ENCODE data around the gene GPR42.
"Not testable (repeated sequence)": the region's sequence is repeated elsewhere in the genome, so short reads cannot be mapped to it uniquely, and the experiment has no call there.

The GPR42 gene

DNA sequence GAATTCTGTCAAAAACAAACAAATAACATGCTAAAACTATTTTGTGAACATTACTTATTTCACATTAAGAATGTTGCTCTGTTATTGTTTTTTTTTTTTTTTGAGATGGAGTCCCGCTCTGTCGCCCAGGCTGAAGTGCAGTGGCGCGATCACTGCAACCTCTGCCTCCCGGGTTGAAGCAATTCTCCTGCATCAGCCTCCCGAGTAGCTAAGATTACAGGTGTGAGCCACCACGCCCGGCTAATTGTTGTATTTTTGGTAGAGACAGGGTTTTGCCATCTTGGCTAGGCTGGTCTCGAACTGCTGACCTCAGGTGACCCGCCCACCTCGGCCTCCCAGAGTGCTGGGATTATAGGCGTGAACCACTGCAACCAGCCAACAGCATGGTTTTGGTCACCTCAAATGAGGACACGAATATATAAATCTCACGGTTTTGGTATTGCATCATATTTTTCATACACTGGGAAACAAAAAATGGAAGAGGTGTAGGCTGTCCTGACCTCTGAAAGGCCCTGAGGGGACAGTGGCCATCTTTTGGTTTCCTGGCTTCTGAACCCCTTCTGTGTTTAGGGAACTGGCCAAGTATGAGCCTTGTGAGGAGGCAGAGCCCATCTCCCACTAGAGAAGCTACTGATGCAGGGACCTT lies 25.5 kb downstream of the GPR42 start:
- DNase-seq (ENCODE audit: low read depth): no peak

DNA sequence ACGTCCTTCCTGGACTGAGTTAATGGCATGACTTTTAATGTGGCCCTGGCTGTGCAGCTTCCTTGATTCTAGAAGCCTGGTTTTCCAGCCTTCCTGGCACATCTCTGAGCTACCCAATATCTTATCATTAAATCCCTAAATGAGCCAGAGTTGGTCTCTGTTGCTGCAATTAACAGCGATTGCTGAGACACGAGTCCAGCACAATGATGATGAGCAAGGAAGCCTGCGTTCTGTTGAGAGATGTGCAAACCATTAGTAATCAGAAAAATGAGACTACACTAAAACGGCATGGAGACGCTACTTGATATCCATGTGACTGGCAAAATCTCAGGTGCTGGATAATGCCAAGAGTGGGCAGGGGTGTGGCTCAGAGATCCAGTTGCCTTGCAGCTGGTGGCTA lies 26.2 kb downstream of the GPR42 start:
- no peak for DNase-seq (ENCODE audit: low read depth)

DNA sequence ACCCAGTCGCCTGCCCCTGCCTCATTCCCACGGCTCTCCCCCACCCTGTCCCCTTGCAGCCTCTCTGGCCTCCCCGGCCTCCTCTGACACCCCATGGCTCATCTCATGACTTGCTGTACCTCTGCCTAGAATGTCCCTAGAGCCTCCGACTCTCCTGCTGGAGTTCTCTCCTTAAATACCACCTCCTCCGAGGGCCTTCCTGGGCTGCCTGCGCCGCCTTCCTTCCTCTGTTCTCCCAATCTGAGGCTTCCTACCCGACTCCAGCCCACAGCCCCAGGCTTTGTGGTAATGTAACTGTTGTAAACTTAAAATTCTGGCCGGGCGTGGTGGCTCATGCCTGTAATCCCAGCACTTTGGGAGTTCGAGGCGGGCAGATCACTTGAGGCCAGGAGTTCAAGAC lies 27.7 kb downstream of the GPR42 start:
- no peak for DNase-seq (ENCODE audit: low read depth)

DNA sequence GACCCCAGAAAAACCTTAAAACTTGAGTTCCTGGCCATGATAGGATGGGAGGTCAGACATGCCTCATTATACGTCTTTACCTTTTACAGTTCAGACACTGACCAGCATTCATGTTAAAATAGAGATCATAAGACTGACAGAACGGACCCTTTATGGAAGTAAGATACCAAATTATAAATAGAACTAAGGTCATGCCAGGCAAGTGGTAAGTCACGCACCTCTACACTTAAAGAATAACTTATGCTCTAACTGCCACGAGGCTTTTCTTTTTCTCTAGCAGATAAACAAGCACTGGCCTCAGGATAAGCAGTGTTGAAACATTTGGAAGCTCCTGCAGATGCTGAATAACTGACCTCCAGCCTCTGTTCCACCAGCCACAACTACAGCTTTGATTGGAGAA lies 28.4 kb downstream of the GPR42 start:
- DNase-seq (ENCODE audit: low read depth): no peak

DNA sequence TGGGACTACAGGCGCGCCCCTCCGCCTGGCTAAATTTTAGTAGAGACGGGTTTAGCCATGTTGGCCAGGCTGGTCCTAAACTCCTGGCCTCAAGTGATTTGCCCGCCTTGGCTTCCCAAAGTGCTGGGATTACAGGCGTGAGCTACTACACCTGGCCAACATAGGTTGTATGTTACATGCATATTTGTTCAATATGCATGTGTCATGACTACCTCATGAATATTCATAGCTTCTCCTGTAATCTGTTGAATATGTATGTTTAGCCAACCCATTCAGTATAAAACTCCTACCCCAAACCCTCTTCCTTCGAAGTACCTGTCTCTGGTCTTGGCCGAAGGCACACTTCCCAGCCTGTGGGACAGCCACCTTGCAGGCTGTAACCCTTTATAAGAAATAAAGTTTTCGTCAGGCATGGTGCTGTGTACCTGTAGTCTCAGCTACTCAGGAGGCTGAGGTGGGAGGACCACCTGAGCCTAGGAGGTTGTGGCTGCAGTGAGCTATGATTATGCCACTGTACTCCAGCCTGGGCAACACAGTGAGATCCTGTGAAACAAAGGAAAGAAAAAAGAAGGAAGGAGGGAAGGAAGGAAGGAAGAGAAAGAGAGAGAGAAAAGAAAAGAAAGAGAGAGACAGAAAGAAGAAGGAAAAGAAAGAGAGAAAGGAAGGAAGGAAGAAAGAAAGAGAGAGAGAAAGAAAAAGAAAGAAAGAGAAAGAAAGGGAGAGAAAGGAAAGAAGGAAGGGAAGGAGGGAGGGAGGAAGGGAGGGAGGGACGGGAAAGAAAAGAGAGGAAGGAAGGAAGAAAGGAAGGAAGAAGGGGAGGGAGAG lies 29.3 kb downstream of the GPR42 start:
- no peak for DNase-seq (ENCODE audit: low read depth)

DNA sequence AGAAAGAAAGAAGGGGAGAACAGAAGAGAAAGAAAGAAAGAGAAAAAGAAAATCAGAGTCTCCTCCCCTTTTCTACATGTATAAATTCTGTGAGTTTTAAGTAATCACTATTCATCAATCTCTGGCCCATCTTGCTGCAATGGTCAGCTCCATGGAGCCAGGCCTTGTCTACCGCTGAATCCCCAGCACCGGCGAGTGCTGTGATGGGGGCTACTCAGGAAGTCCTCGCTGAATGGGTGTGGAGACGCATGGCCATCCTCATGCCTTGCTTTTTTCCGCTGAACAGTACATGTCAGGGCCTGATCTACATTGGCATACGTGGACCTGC lies 29.9 kb downstream of the GPR42 start:
- no peak for DNase-seq (ENCODE audit: low read depth)

DNA sequence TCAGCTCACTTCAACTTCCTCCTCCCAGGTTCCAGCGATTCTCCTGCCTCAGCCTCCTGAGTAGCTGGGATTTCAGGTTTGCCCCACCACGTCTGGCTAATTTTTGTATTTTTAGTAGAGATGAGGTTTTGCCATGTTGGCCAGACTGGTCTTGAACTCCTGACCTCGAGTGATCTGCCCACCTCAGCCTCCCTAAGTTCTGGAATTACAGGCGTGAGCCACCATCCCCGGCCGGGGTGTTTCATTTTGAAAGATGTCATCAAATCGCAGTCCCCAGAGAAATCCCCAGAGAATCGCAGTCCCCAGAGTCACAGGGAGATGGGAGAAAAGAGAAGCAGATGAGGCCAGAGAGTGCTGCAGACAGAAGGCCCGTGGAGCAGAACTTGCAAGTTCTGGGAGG lies 30.5 kb downstream of the GPR42 start:
- not testable (repeated sequence) for DNase-seq (ENCODE audit: low read depth)

DNA sequence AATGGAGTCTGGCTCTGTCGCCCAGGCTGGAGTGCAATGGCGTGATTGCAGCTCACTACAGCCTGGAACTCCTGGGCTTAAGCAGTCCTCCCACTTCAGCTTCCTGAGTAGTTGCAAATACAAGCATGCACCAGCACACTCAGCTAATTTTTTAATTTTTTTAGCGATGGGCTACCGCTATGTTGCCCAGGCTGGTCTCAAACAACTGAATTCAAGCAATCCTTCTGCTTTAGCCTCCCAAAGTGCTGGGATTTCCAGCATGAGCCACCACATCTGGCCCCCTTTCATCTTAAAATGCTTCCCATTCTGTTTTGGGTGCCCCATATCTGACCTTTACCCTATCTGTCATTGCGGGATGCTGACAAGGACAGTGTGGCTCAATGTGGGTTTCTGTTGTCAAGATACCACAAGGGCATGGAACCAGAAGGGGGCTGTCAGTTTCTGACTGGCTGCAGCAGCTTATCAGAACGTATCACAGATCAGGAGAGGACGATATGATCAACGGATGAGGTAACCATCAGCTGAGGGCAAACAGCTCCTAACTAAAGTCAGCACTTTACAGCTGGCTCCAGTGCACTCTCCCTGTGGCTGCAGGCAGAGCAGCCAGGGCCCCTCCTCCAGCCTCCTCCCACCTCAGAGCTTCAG lies 32.4 kb downstream of the GPR42 start:
- no peak for DNase-seq (ENCODE audit: low read depth)

DNA sequence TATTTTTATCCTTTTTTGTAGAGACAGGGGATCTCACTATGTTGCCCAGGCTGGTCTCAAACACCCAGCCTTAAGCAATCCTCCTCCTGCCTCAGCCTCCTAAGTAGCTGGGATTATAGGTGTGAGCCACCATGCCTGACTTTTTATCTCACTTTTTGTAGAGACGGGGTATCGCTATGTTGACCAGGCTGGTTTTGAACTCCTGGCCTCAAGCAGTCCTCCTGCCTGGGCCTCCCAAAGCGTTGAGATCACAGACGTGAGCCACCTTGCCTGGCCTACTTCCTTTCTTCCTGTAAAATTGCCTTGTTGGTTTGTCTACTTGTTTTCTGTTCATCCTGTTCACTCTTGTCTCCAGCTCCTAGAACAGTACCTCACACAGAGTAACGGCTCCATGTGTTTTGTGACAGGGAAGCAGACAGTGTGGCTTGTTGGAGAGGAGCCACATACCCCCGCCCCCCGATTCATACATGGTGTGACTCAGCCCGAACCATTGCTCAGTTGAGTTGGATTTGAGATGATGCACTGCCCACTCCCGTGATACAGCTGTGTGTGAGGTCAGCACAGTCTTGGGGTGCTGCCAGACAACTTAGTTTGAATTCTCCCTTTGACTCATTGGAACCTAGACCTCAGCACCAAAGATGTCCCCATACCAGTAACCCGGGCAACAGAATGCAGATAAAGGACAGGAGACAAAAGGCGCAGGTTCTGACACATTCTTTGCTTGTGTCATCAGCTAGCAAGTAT lies 34.2 kb downstream of the GPR42 start:
- peak; percentile 90 for DNase-seq (ENCODE audit: low read depth)

DNA sequence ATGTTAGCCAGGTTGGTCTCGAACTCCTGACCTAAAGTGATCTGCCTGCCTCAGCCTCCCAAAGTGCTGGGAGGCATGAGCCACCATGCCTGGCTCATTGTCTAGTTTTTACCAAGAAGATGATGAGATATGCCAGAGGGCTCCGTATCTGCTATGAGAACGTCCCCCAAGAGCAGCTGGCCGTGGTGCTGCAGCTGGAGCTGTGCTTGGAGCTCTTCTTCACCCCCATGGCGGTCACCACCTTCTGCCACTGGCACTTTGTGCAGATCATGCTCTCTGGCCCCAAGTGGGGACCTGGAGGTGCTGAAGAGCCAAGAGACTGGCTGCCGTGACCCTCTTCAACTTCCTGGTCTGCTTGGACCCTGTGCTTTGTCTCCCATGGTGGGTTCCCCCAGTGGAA lies 36.8 kb downstream of the GPR42 start:
- no peak for DNase-seq (ENCODE audit: low read depth)

DNA sequence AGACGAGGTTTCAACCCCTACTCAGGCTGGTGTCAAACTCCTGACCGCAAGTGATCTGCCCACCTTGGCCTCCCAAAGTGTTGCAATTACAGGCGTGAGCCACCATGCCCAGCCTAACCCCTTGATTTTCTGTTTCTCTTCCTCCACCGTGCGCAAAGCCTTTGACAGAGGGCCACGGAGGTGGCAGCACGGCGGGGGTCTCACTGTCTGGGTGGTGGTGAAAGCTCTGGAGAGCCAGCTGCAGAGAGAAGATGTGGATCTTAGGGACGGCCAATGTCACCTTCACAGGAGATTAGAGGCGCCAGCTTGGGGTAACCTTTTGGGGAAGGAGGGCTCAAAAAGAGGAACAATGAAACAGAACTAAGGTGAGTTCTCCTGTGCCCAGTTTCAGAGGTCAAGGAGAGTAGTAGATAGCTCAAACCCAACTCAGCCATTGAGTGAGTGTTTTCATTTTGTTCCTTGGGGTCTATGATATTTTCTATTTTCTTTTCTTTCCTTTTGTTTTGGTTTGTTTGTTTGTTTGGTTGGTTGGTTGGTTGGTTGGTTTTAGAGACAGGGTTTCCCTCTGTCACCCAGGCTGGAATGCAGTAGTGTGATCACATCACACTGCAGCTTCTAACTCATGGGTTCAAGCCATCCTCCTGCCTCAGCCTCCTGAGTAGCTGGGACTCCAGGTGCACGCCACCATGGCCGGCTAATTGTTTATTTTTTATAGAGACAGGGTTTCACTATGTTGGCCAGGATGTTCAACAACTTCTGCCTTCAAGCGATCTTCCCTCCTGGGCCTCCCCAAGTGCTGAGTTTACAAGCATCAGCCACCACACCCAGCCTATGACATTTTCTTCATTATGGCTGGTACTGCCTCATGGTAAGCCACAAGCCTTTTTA lies 37.7 kb downstream of the GPR42 start:
- DNase-seq (ENCODE audit: low read depth): no peak

DNA sequence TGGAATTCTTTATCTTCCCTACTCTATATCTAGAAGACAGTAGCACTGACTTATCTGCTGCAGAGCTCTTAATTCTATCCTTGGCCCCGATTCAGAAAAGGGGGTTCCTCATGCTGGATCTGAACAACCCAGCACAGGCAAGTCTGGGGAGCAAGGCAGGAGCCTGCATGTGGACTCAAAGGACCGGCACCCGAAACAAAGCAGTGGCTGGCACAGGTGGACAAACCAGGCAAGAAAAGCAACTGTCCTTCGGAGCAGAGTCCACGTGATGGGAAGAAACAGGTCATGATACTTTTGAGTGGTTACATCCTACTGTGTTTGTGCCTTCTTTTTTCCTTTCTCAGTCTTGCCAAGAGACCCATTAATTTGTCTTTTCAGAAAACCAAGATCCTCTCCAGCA lies 38.3 kb downstream of the GPR42 start:
- no peak for DNase-seq (ENCODE audit: low read depth)

DNA sequence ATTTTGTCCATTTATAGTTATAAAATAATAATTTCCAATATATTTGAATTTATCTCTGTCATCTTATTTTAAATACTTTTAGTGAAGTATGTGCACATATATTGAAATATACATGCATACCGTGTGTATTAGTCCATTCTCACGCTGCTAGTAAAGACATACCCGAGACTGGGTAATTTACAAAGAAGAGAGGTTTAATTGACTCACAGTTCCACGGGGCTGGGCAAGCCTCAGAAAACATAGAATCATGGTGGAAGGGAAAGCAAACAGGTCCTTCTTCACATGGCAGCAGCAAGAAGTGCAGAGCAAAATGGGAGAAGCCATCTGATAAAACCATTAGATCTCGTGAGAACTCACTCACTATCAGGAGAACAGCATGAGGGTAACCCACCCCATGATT lies 39.6 kb downstream of the GPR42 start:
- DNase-seq (ENCODE audit: low read depth): no peak

DNA sequence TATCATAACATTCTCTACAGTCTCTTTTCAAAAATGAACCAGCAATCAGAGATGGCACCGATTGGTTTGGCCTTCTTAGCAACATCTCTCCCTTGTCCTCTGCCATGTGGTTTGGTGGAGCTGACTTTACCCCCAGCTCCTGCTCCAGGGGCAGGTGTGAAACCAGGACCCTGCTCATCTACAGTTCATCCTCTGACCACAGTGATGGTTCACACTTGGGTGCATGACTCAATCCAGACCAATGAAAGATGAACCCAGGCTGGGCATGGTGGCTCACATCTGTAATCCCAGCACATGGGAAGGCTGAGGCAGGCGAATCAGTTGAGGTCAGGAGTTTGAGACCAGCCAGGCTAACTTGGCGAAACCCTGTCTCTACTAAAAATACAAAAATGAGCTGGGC lies 43.6 kb downstream of the GPR42 start:
- no peak for DNase-seq (ENCODE audit: low read depth)

DNA sequence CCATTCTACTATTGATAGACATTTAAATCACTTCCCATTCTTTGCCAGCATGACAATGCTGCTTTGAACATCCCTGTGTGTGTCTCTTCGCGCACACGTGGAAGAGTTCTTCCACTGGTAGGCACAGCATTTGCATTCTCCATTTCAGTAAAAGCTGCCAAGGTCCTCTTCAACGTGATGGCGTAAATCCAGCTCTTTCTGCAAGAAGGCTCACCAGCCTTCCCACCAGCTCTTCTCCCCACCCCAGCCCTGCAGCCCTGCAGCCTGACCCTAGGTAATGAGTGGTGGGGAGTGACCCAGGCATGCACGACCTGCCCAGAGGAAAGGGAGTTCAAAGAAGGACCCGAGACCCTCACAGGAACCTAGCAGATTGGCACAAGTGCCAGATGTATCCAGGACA lies 45.5 kb downstream of the GPR42 start:
- DNase-seq (ENCODE audit: low read depth): no peak

DNA sequence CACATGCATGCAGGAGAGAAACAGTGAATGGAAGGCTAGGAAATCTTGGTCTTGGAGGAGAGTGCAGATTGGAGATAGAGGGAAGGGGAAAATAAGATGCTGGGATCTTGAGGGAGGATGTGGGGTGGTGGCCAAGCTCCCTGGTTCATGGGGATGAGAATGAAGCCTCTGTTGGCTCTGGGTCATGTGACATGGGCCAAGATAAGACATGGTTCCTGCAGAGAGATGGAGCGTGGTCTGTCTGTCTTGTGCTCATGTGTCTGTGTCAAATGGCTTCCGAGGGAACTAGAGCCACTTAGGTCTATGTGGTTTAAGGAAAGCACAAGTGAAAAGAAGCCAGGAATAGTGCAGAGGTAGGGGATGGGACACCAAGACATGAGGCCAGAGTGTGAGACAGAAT lies 46.4 kb downstream of the GPR42 start:
- no peak for DNase-seq (ENCODE audit: low read depth)

DNA sequence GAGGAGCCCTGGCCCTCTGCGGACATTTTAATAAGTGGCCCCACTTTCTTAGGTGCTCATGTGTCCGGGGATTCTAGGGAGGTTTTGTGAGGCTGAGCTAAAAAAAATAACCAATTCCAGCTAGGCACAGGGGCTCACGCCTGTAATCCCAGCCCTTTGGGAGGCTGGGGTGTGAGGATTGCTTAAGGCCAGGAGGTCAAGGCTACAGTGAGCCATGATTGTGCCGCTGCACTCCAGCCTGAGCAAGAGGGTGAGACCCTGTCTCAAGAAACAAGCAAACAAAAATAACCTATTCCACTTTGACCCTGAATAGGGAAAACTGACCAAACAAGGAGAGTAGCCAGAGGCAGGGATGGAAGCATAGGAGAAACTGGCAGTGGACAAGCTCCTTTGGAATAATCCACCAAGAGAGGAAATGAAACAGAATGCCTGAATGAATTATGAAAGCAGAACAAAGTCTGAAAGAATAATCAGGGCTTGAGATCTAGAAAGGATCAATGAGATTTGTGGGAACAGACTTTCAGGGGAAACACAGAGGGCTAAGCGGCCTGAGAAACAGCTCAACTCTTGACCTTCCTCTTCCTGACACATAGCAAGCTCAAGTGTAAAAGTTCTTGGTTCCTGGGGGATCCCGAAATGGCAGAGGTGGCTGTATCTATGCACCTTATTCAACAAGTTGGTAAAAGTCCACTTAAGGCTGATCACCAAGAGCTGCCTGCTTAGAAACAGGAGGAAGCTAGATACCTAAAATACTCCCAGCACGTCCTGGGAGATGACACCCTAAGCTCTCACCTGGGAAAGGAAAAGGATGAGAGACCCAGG lies 47.1 kb downstream of the GPR42 start:
- no peak for DNase-seq (ENCODE audit: low read depth)

DNA sequence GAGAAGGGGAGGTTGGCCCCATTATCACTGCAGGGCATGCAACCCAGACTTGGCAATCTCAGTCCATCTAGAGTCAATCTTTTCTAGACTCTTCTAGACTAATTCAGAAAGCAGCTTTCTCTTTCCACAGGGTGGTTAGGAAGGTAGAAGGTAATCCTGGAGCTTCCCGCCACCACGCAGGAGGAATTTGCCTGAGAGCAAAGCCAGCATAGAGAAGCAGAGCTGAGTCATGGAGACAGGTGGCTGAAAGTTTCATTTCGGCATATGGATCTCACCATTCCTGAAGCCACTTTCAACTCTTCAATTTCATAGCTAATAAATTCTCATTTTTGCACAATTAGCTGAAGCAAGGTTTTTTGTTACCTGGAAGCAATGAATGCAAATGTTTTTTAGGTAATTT lies 48.2 kb downstream of the GPR42 start:
- no peak for DNase-seq (ENCODE audit: low read depth)

DNA sequence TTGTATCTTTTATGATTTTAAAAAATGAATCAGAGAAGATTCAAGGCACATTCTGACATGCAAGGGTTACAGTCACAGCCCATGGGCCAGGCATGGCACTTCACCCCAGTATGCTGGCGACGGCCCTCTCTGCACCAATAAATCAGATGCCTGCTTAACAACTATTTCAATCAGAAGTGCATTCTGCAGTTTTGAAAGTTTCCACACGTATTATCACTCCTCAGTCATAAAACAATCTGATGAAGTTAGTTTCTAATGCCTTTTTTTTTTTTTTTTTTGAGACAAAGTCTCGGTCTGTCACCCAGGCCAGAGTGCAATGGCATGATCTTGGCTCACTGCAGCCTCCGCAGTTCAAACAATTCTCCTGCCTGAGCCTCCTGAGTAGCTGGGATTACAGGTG lies 48.9 kb downstream of the GPR42 start:
- no peak for DNase-seq (ENCODE audit: low read depth)

DNA sequence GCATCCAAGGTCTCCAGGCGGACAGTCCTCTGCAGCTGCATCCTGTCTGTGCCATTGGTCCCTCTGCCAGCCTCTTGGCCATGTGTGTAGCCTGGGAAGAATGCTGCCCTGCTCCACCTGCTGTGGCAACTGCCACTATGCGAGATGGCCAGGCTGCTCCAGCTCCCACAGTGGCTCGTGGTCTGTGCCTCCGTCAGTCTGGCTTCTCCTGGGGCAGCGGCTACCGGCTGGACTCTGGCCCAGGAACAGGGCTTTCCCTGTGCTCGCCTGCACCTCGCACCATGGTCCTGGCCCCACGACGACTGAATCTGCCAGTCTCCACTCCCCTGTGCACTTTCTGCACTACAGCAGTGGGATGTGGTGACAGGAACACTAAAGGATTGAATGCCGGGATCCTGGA lies 50.5 kb downstream of the GPR42 start:
- no peak for DNase-seq (ENCODE audit: low read depth)

All from GM04504 (cell line).